NCI-H2196 (cell line): Measurements from ENCODE around the gene SLC16A5.
"Not testable (repeated sequence)": the region's sequence is repeated elsewhere in the genome, so short reads cannot be mapped to it uniquely, and the experiment has no call there.

Experiments
- DNase-seq: peaks from one replicate; lab custom pipeline; 2025; ENCODE audit not compliant: unreplicated experiment; lab: John Stamatoyannopoulos, UW

The SLC16A5 gene

DNA sequence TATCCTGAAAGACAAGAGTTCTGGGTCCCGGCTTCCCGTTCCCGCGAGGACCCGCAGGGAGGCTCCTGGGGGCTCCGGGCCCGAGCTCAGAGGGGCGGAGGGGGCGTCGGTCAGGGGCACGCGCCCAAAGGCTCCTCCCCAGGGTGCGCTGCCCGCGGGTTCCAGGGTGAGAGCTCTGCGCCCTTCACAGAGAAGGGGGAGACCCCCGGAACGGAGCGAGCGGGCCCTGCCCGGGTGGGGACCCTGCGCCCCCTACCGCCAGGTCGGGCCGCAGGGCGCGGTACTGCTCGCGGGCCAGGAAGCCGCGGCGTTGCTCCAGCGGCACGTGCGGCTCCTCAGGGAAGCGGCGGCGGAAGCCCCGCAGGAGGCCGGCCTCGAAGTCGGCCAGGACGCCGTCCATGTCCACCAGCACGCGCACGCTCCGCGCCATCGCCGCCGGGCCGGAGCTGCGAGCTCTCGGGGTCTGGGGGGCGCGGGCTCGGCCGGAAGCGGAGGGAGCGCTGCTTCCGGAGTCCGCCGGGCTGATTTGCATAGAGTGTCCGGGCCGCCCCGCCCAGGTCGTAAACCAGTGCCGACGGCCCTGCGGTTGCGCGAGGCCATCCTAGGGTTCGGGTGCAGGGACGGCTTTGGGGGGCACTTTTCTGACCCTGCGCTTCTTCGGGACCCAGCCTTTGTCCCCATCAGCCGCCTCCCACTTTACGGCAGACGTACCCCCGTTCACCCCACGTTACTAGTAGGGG, 43.7 kb downstream of the SLC16A5 start, which contains the start of gene NT5C:
NT5C (minus strand) TSS at position 465 of the 740 bp plus-strand sequence; CDS start at position 430, 35 bp downstream.
- peak; percentile 87 for DNase-seq

DNA sequence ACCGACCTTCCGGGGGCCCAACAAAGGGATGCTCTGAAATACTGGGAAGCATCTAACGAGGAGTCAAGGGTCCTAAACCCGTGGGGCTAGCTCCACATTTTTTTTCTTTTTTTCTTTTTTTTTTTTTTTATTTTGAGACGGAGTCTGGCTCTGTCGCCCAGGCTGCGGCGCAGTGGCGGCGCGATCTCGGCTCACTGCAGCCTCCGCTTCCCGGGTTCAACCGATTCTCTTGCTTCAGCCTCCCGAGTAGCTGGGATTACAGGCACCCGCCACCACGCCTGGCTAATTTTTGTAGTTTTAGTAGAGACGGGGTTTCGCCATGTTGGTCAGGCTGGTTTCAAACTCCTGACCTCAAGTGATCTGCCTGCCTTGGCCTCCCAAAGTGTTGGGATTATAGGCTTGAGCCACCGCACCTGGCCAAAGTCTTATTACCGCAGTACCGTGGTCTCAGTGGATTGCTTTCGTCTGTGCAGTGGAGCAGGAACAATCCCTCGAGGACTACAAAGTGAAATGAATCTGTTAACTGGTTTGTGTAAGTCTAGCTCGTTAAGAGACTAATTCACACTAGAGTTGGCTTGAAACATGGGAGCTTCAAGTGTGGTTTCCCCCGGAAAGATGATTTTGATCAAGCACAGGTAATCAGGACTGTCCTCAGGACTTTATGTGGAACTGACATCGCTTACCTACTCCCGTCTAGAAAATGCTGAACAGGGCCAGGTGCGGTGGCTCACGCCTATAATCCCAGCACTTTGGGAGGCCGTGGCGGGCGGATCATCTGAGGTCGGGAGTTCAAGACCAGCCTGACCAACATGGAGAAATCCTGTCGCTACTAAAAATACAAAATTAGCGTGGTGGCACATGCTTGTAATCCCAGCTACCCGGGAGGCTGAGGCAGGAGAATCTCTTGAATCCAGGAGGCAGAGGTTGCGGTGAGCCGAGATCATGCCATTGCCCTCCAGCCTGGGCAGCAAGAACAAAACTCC, 44.6 kb downstream of the SLC16A5 start:
- DNase-seq: not testable (repeated sequence)

DNA sequence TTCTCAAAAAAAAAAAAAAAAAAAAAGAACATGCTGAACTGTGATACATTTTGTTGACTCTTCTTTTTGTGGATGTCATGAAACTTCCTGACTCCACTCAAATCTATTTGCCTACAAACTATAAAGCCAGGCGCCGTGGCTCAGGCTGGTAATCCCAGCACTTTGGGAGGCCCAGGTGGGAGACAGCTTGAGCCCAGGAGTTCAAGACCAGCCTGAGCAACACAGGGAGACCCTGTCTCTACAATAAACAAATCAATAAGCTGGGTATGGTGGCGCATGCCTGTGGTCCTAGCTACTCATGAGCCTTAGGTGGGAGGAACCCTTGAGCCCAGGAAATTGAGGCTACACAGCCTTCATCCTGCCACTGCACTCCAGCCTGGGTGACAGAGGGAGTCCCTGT, 45.2 kb downstream of the SLC16A5 start:
- no peak for DNase-seq

DNA sequence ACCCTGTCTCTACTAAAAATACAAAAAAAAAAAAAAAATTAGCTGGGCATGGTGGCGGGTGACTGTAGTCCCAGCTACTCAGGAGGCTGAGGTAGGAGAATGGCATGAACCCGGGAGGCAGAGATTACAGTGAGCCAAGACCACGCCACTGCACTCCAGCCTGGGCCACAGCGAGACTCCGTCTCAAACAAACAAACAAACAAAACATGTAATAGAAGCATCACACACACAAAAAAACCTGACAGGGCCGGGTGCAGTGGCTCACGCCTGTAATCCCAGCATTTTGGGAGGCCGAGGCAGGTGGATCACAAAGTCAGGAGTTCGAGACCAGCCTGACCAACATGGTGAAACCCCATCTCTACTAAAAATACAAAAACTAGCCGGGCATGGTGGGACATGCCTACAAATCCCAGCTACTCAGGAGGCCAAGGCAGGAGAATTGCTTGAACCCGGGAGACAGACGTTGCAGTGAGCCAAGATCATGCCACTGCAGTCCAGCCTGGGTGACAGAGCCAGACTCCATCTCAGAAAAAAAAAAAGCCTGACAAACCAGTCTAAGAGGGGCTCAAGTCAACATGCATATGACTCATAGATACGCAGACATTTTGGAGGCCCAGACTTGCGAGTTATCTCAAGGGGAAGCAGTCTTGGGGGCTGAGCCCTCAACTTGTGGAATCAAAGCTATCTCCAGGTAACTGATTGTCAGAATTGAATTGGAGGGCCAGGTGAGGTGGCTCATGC, 46.0 kb downstream of the SLC16A5 start:
- not testable (repeated sequence) for DNase-seq

DNA sequence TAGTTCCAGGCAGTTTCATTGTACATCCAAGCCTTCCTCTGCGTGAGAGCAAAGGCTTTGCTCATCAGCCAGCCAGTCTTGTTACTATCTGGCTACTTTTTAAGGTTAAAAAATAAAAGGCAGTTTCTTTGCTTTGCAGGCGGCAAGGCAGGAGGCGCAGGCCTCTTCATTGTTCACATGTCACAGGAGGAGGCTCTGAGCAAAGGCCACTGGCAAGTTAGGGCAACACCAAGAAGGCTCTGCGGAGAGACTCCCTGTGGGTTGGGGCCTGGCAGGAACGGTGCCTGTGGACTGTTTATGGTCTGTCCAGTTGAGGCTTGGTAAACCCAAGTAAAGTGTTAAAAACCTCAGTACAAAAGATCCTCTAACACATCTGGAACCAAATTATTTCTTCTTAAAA, 47.7 kb downstream of the SLC16A5 start:
- DNase-seq: no peak

DNA sequence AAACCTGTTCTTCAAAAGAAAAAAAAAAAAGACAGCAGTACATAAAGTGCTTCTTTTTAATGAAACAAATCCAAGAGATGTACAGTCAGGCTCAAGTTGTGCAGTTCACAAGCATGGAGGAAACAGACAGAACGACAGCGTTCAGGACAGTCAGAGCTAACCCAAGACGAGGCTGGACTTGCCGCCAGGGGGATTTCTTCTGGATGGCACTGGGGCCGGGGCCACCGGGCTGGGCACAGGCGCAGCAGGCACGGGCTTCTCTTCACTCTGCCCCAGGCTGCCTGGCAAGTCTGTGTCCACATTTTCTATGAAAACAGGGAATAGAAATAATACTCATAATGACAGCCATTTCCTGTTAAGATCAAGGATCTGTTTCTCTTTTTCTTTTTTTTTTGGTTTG, 48.2 kb downstream of the SLC16A5 start:
- no peak for DNase-seq

DNA sequence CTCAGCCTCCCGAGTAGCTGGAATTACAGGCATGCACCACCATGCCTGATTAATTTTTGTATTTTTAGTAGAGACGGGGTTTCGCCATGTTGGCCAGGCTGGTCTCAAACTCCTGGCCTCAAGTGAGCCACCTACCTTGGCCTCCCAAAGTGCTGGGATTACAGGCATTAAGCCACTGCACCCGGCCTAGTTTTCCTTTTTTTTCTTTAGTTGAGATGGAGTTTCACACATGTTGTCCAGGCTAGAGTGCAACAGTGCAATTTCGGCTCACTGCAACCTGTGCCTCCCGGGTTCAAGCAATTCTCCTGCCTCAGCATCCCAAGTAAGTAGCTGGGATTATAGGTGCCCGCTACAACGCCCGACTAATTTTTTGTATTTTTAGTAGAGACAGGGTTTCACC, 50.0 kb downstream of the SLC16A5 start:
- not testable (repeated sequence) for DNase-seq

- DNase-seq: peak; percentile 57
Measured at GRCh38 chr17:75138519-75138918, 50.8 kb downstream of the SLC16A5 start.

- DNase-seq: no peak
Measured at GRCh38 chr17:75142236-75142971, 54.6 kb downstream of the SLC16A5 start.

- DNase-seq: no peak
Measured at GRCh38 chr17:75144816-75145512, 57.2 kb downstream of the SLC16A5 start.

GRCh38 chr17:75146592-75146991, 58.8 kb downstream of the SLC16A5 start:
- DNase-seq: no peak

DNA sequence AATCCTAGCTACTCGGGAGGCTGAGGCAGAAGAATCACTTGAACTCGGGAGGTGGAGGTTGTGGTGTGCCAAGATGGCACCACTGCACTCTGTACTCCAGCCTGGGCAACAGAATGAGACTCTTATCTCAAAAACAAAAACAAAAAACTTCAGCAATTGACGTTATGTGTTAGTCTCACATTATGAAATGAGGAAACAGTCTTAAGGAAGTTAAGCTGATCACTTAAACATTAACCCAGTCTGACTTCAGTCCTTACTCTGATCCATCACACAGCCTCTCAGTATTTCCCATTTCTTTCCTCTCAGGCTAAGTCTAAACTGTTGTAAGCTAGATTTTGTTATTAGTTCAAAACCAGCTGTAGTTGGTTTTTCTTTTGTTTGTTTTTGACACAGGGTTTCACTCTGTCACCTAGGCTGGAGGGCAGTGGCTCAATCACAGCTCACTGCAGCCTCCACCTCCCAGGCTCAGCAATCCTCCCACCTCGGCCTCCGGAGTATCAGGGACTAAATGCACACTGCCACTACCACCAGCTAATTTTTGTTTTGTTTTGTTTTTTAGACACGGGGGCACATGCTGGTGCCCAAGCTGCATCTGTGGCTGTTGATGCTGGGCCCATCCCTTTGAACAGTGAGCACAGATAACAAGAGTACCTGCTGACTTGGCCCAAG, 60.3 kb downstream of the SLC16A5 start:
- no peak for DNase-seq

DNA sequence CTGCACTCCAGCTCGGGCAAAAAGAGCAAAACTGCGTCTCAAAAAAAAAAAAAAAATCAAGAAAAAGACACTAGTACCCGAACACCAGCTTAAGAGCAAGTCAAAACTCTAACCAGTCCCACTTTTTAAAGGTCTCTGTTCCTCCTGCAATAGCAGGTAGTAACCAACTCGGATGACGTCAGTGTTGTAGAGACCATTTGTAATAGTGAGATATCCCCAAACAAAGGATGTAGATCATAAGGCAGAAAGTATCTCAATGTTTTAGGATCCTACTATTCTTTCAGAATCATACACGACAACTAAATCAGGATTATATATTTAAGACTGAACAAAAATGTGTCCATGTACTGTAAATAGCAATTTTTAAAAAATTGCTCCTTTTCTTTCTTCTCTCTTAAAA, 64.2 kb downstream of the SLC16A5 start:
- DNase-seq: no peak

DNA sequence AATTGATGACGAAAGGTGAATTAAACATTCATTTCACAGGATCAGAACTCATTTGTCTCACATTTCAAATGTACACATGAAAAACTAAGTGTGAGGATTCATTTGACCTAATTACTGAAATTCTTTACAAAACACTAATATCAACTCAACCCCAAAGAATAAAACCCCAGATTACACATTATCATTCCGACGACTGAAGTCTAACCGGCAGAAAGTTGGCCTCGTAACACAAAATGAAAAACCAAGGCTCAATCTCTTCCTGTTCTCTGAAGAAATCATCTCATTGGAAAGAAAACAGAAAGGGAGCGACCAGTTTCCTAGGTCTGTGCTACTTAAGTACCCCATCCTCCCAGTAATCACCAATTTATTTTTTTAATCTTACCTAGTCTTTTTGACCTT, 64.8 kb downstream of the SLC16A5 start:
- DNase-seq: no peak

GRCh38 chr17:75152922-75153779, 65.4 kb downstream of the SLC16A5 start:
- DNase-seq: peak; percentile 34

- DNase-seq: no peak
Measured at GRCh38 chr17:75153780-75154194, 66.0 kb downstream of the SLC16A5 start.

DNA sequence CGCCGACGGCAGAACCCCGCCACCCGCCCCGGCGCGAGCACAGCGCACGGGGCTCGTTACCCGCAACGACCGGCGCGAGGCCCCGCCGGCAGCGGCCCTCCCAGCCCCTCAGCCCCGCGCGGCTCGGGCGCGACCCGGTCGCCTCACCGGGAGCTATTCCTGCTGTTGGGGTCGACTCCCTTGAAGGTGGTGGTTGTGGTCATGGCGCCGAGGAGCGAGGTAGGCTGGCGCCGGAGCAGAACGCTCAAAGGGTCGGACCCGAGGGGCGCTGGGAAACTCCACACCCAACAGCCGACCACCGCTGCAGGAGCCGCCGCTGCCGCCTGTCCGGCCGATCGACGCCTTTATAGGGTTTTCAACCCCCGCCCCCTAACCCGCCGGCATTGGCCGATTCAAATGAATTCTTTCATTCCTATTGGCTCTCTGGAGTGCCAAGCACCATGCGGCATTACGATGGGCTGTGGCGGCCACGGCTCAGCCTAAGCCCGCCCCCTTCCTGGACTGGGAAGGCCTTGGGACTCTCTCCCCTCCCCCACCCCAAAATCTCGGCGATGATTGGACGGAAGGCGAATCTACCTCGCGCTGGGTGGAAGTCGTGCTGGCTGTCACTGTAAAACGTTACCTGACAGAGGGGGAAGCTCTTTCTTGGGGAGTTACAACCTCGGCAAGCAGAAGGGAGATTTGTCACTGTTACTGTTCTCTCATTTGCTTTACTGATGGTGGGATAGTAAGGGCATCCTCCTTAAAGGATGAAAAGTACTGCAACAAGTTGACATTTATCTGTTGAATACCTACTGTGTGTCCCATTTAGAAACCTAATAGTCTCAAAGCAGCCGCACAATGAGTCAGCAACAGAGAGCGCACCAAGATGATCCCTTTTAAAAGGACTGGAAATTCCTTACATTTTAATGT, 66.7 kb downstream of the SLC16A5 start, which contains the start of gene JPT1:
JPT1 (minus strand) TSS at position 318 of the 912 bp plus-strand sequence; CDS start at position 203, 115 bp downstream.
- peak; percentile 99 for DNase-seq
